ENCODE data around the gene APLP1.
A peak's percentile ranks its signal among the peaks of the same experiment; 100 is the strongest.
"Not testable (repeated sequence)": the region's sequence is repeated elsewhere in the genome, so short reads cannot be mapped to it uniquely, and the experiment has no call there.

Gene APLP1

GRCh38 chr19:35882114-35882832 is 13.9 kb downstream of the APLP1 start:
- peak; percentile 67 for DNase-seq (ENCODE audit: low spot score)

DNA sequence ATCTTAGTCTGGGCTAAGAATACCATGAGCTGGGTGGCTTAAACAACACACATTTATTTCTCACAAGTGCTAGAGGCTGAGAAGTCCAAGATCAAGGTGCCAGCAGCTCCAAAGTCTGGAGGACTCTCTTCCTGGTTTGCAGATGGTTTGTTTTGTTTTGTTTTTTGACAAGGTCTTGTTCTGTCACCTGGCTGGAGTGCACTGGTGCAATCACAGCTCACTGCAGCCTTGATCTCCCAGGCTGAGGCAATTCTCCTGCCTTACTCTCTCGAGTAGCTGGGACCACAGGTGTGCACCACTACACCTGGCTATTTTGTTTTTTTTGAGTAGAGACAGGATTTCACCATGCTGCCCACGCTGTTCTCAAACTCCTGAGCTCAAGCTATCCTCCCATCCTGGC is 15.5 kb downstream of the APLP1 start:
- no peak for DNase-seq (ENCODE audit: low spot score)

GRCh38 chr19:35885225-35885738 is 16.9 kb downstream of the APLP1 start:
- no peak for DNase-seq (ENCODE audit: low spot score)

DNA sequence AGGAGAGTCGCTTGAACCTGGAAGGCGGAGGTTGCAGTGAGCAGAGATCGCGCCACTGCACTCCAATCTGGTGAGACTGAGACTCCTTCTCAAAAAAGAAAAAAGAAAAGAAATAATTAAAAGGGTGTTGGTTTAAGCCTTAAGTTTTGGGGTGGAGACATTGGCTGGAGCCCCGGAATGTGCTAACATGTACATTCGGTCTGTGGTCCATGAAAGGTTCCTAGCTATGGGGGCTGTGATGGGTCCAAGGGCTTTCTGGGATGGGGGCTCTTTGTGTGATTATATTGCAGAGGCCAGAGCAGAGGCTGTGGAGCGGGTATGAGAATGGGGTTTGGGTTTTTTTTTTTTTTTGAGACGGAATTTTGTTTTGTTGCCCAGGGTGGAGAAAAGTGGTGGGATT is 17.5 kb downstream of the APLP1 start:
- DNase-seq (ENCODE audit: low spot score), result no peak

- DNase-seq (ENCODE audit: low spot score), result no peak
Observed at GRCh38 chr19:35887197-35887596, 18.8 kb downstream of the APLP1 start.

- no peak for DNase-seq (ENCODE audit: low spot score)
Observed at GRCh38 chr19:35888398-35888797, 20.0 kb downstream of the APLP1 start.

- DNase-seq (ENCODE audit: low spot score), result no peak
Observed at GRCh38 chr19:35889370-35890112, 21.2 kb downstream of the APLP1 start.

- no peak for DNase-seq (ENCODE audit: low spot score)
Observed at GRCh38 chr19:35890113-35890650, 21.8 kb downstream of the APLP1 start.

- not testable (repeated sequence) for DNase-seq (ENCODE audit: low spot score)
Observed at GRCh38 chr19:35891819-35892218, 23.4 kb downstream of the APLP1 start.

DNA sequence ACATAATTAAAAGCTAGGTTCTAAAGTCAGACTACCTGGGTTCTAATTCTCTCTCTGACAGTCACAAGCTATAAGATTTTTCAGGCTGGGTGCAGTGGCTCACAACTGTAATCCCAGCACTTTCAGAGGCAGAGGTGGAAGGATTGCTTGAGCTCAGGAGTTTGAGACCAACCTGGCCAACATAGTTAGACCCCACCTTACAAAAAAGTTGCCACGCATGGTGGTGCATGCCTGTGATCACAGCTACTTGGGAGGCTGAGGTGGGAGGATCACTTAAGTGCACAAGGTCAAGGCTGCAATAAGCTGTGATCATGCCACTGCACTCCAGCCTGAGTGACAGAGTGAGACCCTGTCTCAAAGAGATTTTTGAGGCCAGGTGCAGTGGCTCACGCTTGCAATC is 26.0 kb downstream of the APLP1 start:
- no peak for DNase-seq (ENCODE audit: low spot score)

GRCh38 chr19:35895911-35896642 is 27.7 kb downstream of the APLP1 start:
- DNase-seq (ENCODE audit: low spot score), result no peak

DNA sequence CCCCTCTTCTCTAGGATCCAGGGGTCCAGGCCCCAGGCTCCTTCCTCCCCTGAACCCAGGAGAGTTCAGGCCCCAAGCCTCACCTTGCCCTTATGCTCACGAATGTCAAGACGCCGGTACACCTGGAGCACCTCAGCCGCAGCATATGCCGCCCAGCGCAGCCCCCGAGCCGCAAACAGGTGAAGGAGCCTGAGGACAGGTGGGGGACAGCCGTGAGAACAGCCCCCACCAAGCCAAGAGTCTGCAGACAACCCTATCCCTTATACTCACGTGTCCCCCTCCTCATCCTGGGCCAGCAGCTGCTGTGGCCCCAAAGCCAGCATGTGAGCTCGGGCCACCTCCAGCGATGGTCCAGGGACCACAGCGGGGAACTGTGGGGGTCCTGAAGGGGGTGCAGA is 28.3 kb downstream of the APLP1 start:
- no peak for DNase-seq (ENCODE audit: low spot score)

DNA sequence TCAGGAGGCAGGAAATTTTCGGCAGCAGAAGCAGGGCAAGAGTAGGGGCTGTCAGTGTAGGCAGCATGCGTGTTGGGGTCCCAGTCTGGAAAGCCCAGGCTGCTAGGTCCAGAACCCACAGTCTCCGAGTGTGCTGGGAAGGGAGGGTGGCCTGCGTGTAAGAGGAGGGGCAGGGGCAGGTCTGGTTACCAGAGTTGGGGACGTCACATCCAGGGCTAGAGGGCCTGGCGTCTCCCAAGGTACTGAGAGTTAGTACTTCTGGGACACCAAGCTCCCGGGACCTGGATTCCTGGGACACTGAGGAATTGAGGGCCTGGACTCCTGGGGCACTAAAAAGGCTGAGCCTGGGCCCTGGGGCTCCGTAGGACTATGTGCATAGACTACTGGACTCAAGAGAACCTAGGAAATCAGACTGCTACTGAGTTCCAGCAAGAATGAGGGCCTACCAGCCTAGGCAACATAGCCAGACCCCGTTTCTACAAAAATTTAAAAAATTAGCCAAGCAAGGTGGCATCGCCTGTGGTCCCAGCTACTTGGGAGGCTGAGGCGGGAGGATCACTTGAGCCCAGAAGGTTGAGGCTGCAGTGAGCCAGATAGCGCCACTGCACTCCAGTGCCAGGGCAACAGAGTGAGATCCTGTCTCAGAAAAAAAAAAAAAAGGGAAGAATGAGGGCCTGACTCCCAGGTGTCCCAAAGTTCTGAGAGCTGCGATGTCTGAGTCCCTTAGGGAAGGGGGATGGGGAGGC is 29.5 kb downstream of the APLP1 start:
- no peak for DNase-seq (ENCODE audit: low spot score)

GRCh38 chr19:35898499-35898809 is 30.1 kb downstream of the APLP1 start:
- DNase-seq (ENCODE audit: low spot score), result no peak

- DNase-seq (ENCODE audit: low spot score), result peak; percentile 87
Observed at GRCh38 chr19:35899547-35900214, 31.3 kb downstream of the APLP1 start.

GRCh38 chr19:35901055-35901644 is 32.8 kb downstream of the APLP1 start:
- DNase-seq (ENCODE audit: low spot score), result no peak

- DNase-seq (ENCODE audit: low spot score), result peak; percentile 57
Observed at GRCh38 chr19:35901854-35902661, 33.7 kb downstream of the APLP1 start, which contains the start of gene HCST. Gene HCST, plus strand, starts transcription at chr19:35902529. Its CDS starts 65 bp downstream, at chr19:35902594.

GRCh38 chr19:35902870-35903475 is 34.6 kb downstream of the APLP1 start:
- DNase-seq (ENCODE audit: low spot score), result no peak

GRCh38 chr19:35903550-35904179 is 35.3 kb downstream of the APLP1 start:
- peak; percentile 95 for DNase-seq (ENCODE audit: low spot score)

Data from activated CD4-positive, alpha-beta T cell treated with anti-CD3 and anti-CD28 coated beads, Interleukin-2, Interleukin-4, amounts not matched to agents 100 ng/mL and 50 ng/mL, durations not matched to agents 16 hours and 8 hours (primary cell).